PC-9 (cell line): ENCODE measurements around the gene RIN1.

Source experiments
- CTCF ChIP-seq: fragments of 200-600 bp; sonication (generic); conservative IDR thresholded peaks from 2 replicates; pipeline ENCODE4 v1.6.1; 2017; ENCODE audit warnings: mixed run types, antibody characterized with exemption, mild to moderate bottlenecking, moderate library complexity
- EZH2 ChIP-seq: fragments of 200-600 bp; sonication (generic); IDR thresholded peaks from 2 replicates; pipeline ENCODE4 v1.8.0; 2017; ENCODE audit warnings: antibody characterized with exemption, low read depth

- TF ChIP-seq CTCF (no peak), EZH2 (no peak)
Measured at GRCh38 chr11:66292543-66293332, 43.5 kb downstream of the RIN1 start.
